PC-3 (cell line): ENCODE measurements around the gene DISC1.

Source experiments
- EZH2 ChIP-seq: fragments of 300-600 bp; sonication (generic); IDR thresholded peaks from one replicate; pipeline ENCODE4 v1.6.1; 2017; ENCODE audit warnings: antibody characterized with exemption, mild to moderate bottlenecking, low read length; ENCODE audit not compliant: unreplicated experiment
- TF ChIP-seq, protein P1 (sequence below): fragments of 300-600 bp; sonication (generic); conservative IDR thresholded peaks from 2 replicates; pipeline ENCODE4 v1.5.1; 2017; ENCODE audit warnings: antibody characterized with exemption, low read depth, mild to moderate bottlenecking, low read length

DNA sequence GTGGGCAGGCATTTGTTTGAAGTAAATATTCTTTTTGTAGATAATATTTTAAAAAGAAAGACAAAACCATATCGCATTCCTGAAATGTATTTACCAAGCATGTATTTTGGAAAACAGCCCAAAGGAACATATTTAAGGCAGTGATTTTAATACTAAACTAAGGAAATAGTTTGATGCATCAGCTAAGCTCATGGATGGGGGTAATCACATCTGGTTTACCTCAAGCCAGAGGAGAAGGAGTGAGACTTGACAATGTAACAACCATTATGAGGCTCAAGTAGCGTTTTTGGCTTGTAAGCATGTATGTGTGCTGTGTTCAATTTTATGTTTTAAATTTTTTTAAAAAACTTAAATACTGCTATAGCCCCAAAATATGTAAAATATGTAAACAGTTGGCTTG lies 390.5 kb downstream of the DISC1 start:
- TF ChIP-seq, protein P1, sequence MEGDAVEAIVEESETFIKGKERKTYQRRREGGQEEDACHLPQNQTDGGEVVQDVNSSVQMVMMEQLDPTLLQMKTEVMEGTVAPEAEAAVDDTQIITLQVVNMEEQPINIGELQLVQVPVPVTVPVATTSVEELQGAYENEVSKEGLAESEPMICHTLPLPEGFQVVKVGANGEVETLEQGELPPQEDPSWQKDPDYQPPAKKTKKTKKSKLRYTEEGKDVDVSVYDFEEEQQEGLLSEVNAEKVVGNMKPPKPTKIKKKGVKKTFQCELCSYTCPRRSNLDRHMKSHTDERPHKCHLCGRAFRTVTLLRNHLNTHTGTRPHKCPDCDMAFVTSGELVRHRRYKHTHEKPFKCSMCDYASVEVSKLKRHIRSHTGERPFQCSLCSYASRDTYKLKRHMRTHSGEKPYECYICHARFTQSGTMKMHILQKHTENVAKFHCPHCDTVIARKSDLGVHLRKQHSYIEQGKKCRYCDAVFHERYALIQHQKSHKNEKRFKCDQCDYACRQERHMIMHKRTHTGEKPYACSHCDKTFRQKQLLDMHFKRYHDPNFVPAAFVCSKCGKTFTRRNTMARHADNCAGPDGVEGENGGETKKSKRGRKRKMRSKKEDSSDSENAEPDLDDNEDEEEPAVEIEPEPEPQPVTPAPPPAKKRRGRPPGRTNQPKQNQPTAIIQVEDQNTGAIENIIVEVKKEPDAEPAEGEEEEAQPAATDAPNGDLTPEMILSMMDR = no peak
- TF ChIP-seq EZH2 = no peak
